Stomach (tissue), 4 donors: ENCODE measurements around the gene AP1S3.

Source experiments
- CTCF ChIP-seq, 7 experiments: fragments of 450-650 bp in 4 of 7; fragments of 200-600 bp in 3 of 7; sonication (generic) in 3 of 7; IDR thresholded peaks; one replicate each; pipeline ENCODE4 v1.5.1; 2016 to 2019; ENCODE audit warnings: antibody characterized with exemption in 7 of 7, control low read depth in 2 of 7, mild to moderate bottlenecking in 1 of 7
- POLR2AphosphoS5 ChIP-seq, 3 donors: sonication (generic); formaldehyde crosslinking; IDR thresholded peaks; one replicate each; pipeline ENCODE4 v1.6.1; 2016; ENCODE audit warnings: antibody characterized with exemption in 3 of 3

- TF ChIP-seq CTCF (IDR thresholded peaks at IDR 0.05) (no peak), POLR2AphosphoS5 (IDR thresholded peaks at IDR 0.05) (no peak)
Measured at GRCh38 chr2:223772363-223772762, 65.0 kb downstream of the AP1S3 start.
